ENCODE data around the gene EED. TPM values are rescaled to one million over a fixed set of nuclear protein-coding genes. Genes with fewer than 3 reads are reported as not detected.

EED gene
- total and polyA plus RNA-seq, 9 of the 15 experiments (the other 6 are each of a cell fraction or from before 2014, with no cell fraction given), result 33.0 to 110 (median 55.1) TPM

DNA sequence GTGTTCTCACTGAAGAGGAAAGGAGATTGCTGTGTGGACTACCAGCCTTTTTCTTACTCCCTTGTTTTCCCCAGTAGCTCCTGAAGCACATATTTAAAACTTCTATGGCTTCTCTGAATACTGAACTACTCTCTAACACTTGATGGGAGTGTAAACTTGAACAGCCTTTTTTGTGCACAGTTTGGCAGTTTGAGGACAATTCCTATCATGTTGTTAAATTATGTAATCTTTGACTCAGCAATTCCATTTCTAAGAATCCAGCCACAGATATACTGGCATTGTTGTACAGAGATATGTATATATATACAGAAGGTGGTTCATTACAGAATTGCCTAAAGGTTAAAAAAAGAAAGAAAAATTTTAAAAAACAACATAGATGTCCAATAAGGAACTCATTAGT lies 47.1 kb upstream of the EED start (continued):
- TF ChIP-seq, protein P1, sequence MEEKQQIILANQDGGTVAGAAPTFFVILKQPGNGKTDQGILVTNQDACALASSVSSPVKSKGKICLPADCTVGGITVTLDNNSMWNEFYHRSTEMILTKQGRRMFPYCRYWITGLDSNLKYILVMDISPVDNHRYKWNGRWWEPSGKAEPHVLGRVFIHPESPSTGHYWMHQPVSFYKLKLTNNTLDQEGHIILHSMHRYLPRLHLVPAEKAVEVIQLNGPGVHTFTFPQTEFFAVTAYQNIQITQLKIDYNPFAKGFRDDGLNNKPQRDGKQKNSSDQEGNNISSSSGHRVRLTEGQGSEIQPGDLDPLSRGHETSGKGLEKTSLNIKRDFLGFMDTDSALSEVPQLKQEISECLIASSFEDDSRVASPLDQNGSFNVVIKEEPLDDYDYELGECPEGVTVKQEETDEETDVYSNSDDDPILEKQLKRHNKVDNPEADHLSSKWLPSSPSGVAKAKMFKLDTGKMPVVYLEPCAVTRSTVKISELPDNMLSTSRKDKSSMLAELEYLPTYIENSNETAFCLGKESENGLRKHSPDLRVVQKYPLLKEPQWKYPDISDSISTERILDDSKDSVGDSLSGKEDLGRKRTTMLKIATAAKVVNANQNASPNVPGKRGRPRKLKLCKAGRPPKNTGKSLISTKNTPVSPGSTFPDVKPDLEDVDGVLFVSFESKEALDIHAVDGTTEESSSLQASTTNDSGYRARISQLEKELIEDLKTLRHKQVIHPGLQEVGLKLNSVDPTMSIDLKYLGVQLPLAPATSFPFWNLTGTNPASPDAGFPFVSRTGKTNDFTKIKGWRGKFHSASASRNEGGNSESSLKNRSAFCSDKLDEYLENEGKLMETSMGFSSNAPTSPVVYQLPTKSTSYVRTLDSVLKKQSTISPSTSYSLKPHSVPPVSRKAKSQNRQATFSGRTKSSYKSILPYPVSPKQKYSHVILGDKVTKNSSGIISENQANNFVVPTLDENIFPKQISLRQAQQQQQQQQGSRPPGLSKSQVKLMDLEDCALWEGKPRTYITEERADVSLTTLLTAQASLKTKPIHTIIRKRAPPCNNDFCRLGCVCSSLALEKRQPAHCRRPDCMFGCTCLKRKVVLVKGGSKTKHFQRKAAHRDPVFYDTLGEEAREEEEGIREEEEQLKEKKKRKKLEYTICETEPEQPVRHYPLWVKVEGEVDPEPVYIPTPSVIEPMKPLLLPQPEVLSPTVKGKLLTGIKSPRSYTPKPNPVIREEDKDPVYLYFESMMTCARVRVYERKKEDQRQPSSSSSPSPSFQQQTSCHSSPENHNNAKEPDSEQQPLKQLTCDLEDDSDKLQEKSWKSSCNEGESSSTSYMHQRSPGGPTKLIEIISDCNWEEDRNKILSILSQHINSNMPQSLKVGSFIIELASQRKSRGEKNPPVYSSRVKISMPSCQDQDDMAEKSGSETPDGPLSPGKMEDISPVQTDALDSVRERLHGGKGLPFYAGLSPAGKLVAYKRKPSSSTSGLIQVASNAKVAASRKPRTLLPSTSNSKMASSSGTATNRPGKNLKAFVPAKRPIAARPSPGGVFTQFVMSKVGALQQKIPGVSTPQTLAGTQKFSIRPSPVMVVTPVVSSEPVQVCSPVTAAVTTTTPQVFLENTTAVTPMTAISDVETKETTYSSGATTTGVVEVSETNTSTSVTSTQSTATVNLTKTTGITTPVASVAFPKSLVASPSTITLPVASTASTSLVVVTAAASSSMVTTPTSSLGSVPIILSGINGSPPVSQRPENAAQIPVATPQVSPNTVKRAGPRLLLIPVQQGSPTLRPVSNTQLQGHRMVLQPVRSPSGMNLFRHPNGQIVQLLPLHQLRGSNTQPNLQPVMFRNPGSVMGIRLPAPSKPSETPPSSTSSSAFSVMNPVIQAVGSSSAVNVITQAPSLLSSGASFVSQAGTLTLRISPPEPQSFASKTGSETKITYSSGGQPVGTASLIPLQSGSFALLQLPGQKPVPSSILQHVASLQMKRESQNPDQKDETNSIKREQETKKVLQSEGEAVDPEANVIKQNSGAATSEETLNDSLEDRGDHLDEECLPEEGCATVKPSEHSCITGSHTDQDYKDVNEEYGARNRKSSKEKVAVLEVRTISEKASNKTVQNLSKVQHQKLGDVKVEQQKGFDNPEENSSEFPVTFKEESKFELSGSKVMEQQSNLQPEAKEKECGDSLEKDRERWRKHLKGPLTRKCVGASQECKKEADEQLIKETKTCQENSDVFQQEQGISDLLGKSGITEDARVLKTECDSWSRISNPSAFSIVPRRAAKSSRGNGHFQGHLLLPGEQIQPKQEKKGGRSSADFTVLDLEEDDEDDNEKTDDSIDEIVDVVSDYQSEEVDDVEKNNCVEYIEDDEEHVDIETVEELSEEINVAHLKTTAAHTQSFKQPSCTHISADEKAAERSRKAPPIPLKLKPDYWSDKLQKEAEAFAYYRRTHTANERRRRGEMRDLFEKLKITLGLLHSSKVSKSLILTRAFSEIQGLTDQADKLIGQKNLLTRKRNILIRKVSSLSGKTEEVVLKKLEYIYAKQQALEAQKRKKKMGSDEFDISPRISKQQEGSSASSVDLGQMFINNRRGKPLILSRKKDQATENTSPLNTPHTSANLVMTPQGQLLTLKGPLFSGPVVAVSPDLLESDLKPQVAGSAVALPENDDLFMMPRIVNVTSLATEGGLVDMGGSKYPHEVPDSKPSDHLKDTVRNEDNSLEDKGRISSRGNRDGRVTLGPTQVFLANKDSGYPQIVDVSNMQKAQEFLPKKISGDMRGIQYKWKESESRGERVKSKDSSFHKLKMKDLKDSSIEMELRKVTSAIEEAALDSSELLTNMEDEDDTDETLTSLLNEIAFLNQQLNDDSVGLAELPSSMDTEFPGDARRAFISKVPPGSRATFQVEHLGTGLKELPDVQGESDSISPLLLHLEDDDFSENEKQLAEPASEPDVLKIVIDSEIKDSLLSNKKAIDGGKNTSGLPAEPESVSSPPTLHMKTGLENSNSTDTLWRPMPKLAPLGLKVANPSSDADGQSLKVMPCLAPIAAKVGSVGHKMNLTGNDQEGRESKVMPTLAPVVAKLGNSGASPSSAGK (IDR thresholded peaks at IDR 0.05), result no peak; the same call in 1 of the 2 replicates
- TF ChIP-seq, protein P2, sequence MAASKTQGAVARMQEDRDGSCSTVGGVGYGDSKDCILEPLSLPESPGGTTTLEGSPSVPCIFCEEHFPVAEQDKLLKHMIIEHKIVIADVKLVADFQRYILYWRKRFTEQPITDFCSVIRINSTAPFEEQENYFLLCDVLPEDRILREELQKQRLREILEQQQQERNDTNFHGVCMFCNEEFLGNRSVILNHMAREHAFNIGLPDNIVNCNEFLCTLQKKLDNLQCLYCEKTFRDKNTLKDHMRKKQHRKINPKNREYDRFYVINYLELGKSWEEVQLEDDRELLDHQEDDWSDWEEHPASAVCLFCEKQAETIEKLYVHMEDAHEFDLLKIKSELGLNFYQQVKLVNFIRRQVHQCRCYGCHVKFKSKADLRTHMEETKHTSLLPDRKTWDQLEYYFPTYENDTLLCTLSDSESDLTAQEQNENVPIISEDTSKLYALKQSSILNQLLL (CRISPR knock-in tag; IDR thresholded peaks at IDR 0.05; ENCODE audit: borderline replicate concordance), result no peak
- TF ChIP-seq MCM3 (IDR thresholded peaks at IDR 0.05), result no peak
- peak; percentile 94 for TF ChIP-seq C11orf30 (IDR thresholded peaks at IDR 0.05; ENCODE audit: low read depth)
- no peak for TF ChIP-seq IFI16 (CRISPR knock-in tag; IDR thresholded peaks at IDR 0.05)
- TF ChIP-seq LCOR (CRISPR knock-in tag; IDR thresholded peaks at IDR 0.05), result no peak
- no peak for TF ChIP-seq CBX5 (IDR thresholded peaks at IDR 0.05; ENCODE audit: borderline replicate concordance, low read depth)
- no peak for TF ChIP-seq HOXB6 (CRISPR knock-in tag; IDR thresholded peaks at IDR 0.05; ENCODE audit: borderline replicate concordance)
- no peak for TF ChIP-seq CBX1 (IDR thresholded peaks at IDR 0.05; ENCODE audit: low read depth)
- TF ChIP-seq, protein P3, sequence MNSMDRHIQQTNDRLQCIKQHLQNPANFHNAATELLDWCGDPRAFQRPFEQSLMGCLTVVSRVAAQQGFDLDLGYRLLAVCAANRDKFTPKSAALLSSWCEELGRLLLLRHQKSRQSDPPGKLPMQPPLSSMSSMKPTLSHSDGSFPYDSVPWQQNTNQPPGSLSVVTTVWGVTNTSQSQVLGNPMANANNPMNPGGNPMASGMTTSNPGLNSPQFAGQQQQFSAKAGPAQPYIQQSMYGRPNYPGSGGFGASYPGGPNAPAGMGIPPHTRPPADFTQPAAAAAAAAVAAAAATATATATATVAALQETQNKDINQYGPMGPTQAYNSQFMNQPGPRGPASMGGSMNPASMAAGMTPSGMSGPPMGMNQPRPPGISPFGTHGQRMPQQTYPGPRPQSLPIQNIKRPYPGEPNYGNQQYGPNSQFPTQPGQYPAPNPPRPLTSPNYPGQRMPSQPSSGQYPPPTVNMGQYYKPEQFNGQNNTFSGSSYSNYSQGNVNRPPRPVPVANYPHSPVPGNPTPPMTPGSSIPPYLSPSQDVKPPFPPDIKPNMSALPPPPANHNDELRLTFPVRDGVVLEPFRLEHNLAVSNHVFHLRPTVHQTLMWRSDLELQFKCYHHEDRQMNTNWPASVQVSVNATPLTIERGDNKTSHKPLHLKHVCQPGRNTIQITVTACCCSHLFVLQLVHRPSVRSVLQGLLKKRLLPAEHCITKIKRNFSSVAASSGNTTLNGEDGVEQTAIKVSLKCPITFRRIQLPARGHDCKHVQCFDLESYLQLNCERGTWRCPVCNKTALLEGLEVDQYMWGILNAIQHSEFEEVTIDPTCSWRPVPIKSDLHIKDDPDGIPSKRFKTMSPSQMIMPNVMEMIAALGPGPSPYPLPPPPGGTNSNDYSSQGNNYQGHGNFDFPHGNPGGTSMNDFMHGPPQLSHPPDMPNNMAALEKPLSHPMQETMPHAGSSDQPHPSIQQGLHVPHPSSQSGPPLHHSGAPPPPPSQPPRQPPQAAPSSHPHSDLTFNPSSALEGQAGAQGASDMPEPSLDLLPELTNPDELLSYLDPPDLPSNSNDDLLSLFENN (IDR thresholded peaks at IDR 0.05; ENCODE audit: low read depth in 2 of 2, low read length in 2 of 2), result no peak
